HL-60 (cell line): ENCODE measurements around the gene MID1.

ENCODE experiments used
- CTCF ChIP-seq: IDR thresholded peaks from one replicate; pipeline ENCODE4 v1.5.1; 2011; ENCODE audit warnings: low read length, control low read depth, inconsistent platforms; ENCODE audit not compliant: insufficient read depth
- GABPA ChIP-seq: IDR thresholded peaks from 2 replicates; pipeline ENCODE4 v1.6.1; 2012; ENCODE audit warnings: low read depth
- POLR2AphosphoS5 ChIP-seq: IDR thresholded peaks from 2 replicates; pipeline ENCODE4 v1.6.1; 2012; ENCODE audit warnings: low read depth
- REST ChIP-seq: IDR thresholded peaks from 2 replicates; pipeline ENCODE4 v1.6.1; 2012; ENCODE audit warnings: low read depth; ENCODE audit not compliant: insufficient replicate concordance
- SPI1 ChIP-seq: IDR thresholded peaks from 2 replicates; pipeline ENCODE4 v1.6.1; 2012; ENCODE audit warnings: low read depth, mild to moderate bottlenecking, borderline replicate concordance

- TF ChIP-seq REST = no peak
- no peak for TF ChIP-seq CTCF
- no peak for TF ChIP-seq POLR2AphosphoS5
- TF ChIP-seq GABPA = no peak
- TF ChIP-seq SPI1 = no peak
Measured at GRCh38 chrX:10420134-10420533, 200.3 kb downstream of the MID1 start.
